Activated CD8-positive, alpha-beta memory T cell treated with anti-CD3 and anti-CD28 coated beads, Interleukin-2, amount 10 ng/mL, durations not matched to agents 7 days and 5 days (primary cell): ENCODE measurements around the gene RALGAPA1. TPM values are rescaled to one million over a fixed set of nuclear protein-coding genes. Genes with fewer than 3 reads are reported as not detected.
A peak's percentile ranks its signal among the peaks of the same experiment; 100 is the strongest.
"Not testable (repeated sequence)": the region's sequence is repeated elsewhere in the genome, so short reads cannot be mapped to it uniquely, and the experiment has no call there.

Experiments
- ATAC-seq: fragments of 150-1000 bp; cut with Tn5 transposase; one replicate; pipeline ENCODE4 v1.10.0; 2021; ENCODE audit warnings: moderate library complexity
- CTCF ChIA-PET: fragments of 350-600 bp; sonication (Branson Sonifier 250); formaldehyde crosslinking; loops from one replicate; lab custom pipeline; 2021; ENCODE audit warnings: antibody characterized with exemption; lab: Charles Lee
- DNase-seq: peaks from one replicate; pipeline ENCODE4 v3.0.0-alpha.2; 2020
- H3K27ac Mint-ChIP-seq: one replicate; pipeline ENCODE4 v1.8.0; 2021; ENCODE audit warnings: mild to moderate bottlenecking, mixed read lengths
- H3K27me3 Mint-ChIP-seq: one replicate; pipeline ENCODE4 v1.8.0; 2021; ENCODE audit warnings: mixed read lengths
- H3K36me3 Mint-ChIP-seq: one replicate; pipeline ENCODE4 v1.8.0; 2021; ENCODE audit warnings: mild to moderate bottlenecking, mixed read lengths
- H3K4me1 Mint-ChIP-seq: one replicate; pipeline ENCODE4 v1.8.0; 2021; ENCODE audit warnings: mixed read lengths
- H3K4me3 Mint-ChIP-seq: one replicate; pipeline ENCODE4 v1.8.0; 2021; ENCODE audit warnings: mild to moderate bottlenecking, moderate library complexity, mixed read lengths
- H3K9me3 Mint-ChIP-seq: one replicate; pipeline ENCODE4 v1.8.0; 2022; ENCODE audit warnings: low read depth, mixed read lengths
- total RNA-seq, 2 experiments: library from RNA; stranded (reverse); gene quantifications; one replicate each; pipeline ENCODE4 v1.2.3, GENCODE V29; 2021

The RALGAPA1 gene
- 10 to 100 TPM; 29.3 to 34.8 TPM for total RNA-seq

- peak within 1 kb of the TSS; percentile 95 for H3K4me3 Mint-ChIP-seq
- peak within 1 kb of the TSS; percentile 93 for H3K27ac Mint-ChIP-seq
- H3K27me3 Mint-ChIP-seq, H3K9me3 Mint-ChIP-seq, H3K36me3 Mint-ChIP-seq: not testable (repeated sequence)
- DNase-seq (peak; percentile 96), ATAC-seq (peak; percentile 97)
- CTCF ChIA-PET, result interaction anchor here (0.7 to 1.4 kb wide), 5 partner anchors 9 to 110 kb away, joined by 3 to 5 read pairs (median 3); no protein-coding TSS in a partner anchor
- H3K4me1 Mint-ChIP-seq, result peaks cover 25% of the 10 kb centered on the region
Measured at GRCh38 chr14:35808638-35809563, at the start of gene RALGAPA1. RALGAPA1 (minus strand) TSS chr14:35809295; CDS start chr14:35808835, 460 bp downstream.

GRCh38 chr14:35858521-35859209 lies 49.6 kb upstream of the RALGAPA1 start:
- peaks cover 2% of the 10 kb centered on the region for H3K4me1 Mint-ChIP-seq
- no peaks in the 10 kb centered on the region for H3K27me3 Mint-ChIP-seq
- CTCF ChIA-PET, result no interaction called here
- no peak for ATAC-seq
- no peaks in the 10 kb centered on the region for H3K9me3 Mint-ChIP-seq
- DNase-seq, result no peak
- no peak overlapping the region for H3K27ac Mint-ChIP-seq
- no peak overlapping the region for H3K4me3 Mint-ChIP-seq
- peaks cover 11% of the 10 kb centered on the region for H3K36me3 Mint-ChIP-seq

- Mint-ChIP-seq H3K4me3 (no peak overlapping the region), H3K4me1 (peaks cover 2% of the 10 kb centered on the region), H3K36me3 (peaks cover 22% of the 10 kb centered on the region), H3K9me3 (no peaks in the 10 kb centered on the region), H3K27me3 (no peaks in the 10 kb centered on the region), H3K27ac (no peak overlapping the region)
- CTCF ChIA-PET, result interaction anchor here (1.5 kb wide), 1 partner anchor 749 kb away, joined by 3 read pairs; no protein-coding TSS in a partner anchor
- DNase-seq (no peak), ATAC-seq (no peak)
Measured at GRCh38 chr14:35855876-35856481, 46.9 kb upstream of the RALGAPA1 start.

GRCh38 chr14:35854696-35855270 lies 45.7 kb upstream of the RALGAPA1 start:
- CTCF ChIA-PET, result interaction anchor here (1.5 kb wide), 2 partner anchors 214 to 750 kb away, joined by 3 read pairs; no protein-coding TSS in a partner anchor
- DNase-seq (no peak), ATAC-seq (no peak)
- no peaks in the 10 kb centered on the region for H3K27me3 Mint-ChIP-seq
- H3K4me1 Mint-ChIP-seq, result peaks cover 2% of the 10 kb centered on the region
- H3K9me3 Mint-ChIP-seq, result no peaks in the 10 kb centered on the region
- peaks cover 28% of the 10 kb centered on the region for H3K36me3 Mint-ChIP-seq
- no peak overlapping the region for H3K27ac Mint-ChIP-seq
- no peak overlapping the region for H3K4me3 Mint-ChIP-seq

GRCh38 chr14:35853225-35853624 lies 44.1 kb upstream of the RALGAPA1 start:
- no peak overlapping the region for H3K27ac Mint-ChIP-seq
- H3K27me3 Mint-ChIP-seq, result no peaks in the 10 kb centered on the region
- ATAC-seq (no peak), DNase-seq (no peak)
- H3K9me3 Mint-ChIP-seq, result no peaks in the 10 kb centered on the region
- H3K4me1 Mint-ChIP-seq, result peaks cover 2% of the 10 kb centered on the region
- no peak overlapping the region for H3K4me3 Mint-ChIP-seq
- H3K36me3 Mint-ChIP-seq, result peaks cover 32% of the 10 kb centered on the region
- CTCF ChIA-PET, result interaction anchor here (1.5 kb wide), 1 partner anchor 31 kb away, joined by 4 read pairs; no protein-coding TSS in a partner anchor

GRCh38 chr14:35851823-35852222 lies 42.7 kb upstream of the RALGAPA1 start:
- H3K9me3 Mint-ChIP-seq, result no peaks in the 10 kb centered on the region
- CTCF ChIA-PET, result interaction anchor here (0.7 kb wide), 1 partner anchor 328 kb away, joined by 3 read pairs; no protein-coding TSS in a partner anchor

GRCh38 chr14:35849122-35849521 lies 40.0 kb upstream of the RALGAPA1 start:
- Mint-ChIP-seq H3K9me3 (no peaks in the 10 kb centered on the region), H3K4me1 (peaks cover 7% of the 10 kb centered on the region), H3K4me3 (no peak overlapping the region), H3K27ac (no peak overlapping the region), H3K36me3 (peaks cover 51% of the 10 kb centered on the region), H3K27me3 (no peaks in the 10 kb centered on the region)
- ATAC-seq (no peak), DNase-seq (no peak)
- CTCF ChIA-PET, result no interaction called here

More at GRCh38 chr14:35851823-35852222, 42.7 kb upstream of the RALGAPA1 start:
- H3K27ac Mint-ChIP-seq, result no peak overlapping the region
- no peak overlapping the region for H3K4me3 Mint-ChIP-seq
- peaks cover 31% of the 10 kb centered on the region for H3K36me3 Mint-ChIP-seq
- DNase-seq (no peak), ATAC-seq (no peak)
- peaks cover 2% of the 10 kb centered on the region for H3K4me1 Mint-ChIP-seq
- H3K27me3 Mint-ChIP-seq, result no peaks in the 10 kb centered on the region

GRCh38 chr14:35847636-35848035 lies 38.5 kb upstream of the RALGAPA1 start:
- CTCF ChIA-PET, result no interaction called here
- ATAC-seq (no peak), DNase-seq (no peak)
- peaks cover 63% of the 10 kb centered on the region for H3K36me3 Mint-ChIP-seq
- no peak overlapping the region for H3K4me3 Mint-ChIP-seq
- H3K9me3 Mint-ChIP-seq, result peaks cover 3% of the 10 kb centered on the region
- peaks cover 7% of the 10 kb centered on the region for H3K4me1 Mint-ChIP-seq
- H3K27me3 Mint-ChIP-seq, result no peaks in the 10 kb centered on the region
- no peak overlapping the region for H3K27ac Mint-ChIP-seq

GRCh38 chr14:35844494-35844893 lies 35.4 kb upstream of the RALGAPA1 start:
- Mint-ChIP-seq H3K27ac (no peak overlapping the region), H3K4me1 (peaks cover 7% of the 10 kb centered on the region), H3K4me3 (no peak overlapping the region), H3K9me3 (peaks cover 20% of the 10 kb centered on the region), H3K36me3 (peaks cover 73% of the 10 kb centered on the region), H3K27me3 (no peaks in the 10 kb centered on the region)
- ATAC-seq (no peak), DNase-seq (no peak)
- CTCF ChIA-PET, result no interaction called here

GRCh38 chr14:35842245-35842644 lies 33.1 kb upstream of the RALGAPA1 start:
- H3K4me1 Mint-ChIP-seq, H3K27me3 Mint-ChIP-seq, H3K27ac Mint-ChIP-seq, DNase-seq, CTCF ChIA-PET, ATAC-seq, H3K4me3 Mint-ChIP-seq: not testable (repeated sequence)
- Mint-ChIP-seq H3K9me3 (peaks cover 20% of the 10 kb centered on the region), H3K36me3 (peaks cover 84% of the 10 kb centered on the region)

- H3K4me1 Mint-ChIP-seq, H3K27ac Mint-ChIP-seq, ATAC-seq, H3K27me3 Mint-ChIP-seq, DNase-seq, CTCF ChIA-PET, H3K4me3 Mint-ChIP-seq: not testable (repeated sequence)
- H3K36me3 Mint-ChIP-seq, result peaks cover 87% of the 10 kb centered on the region
- peaks cover 20% of the 10 kb centered on the region for H3K9me3 Mint-ChIP-seq
Measured at GRCh38 chr14:35841704-35842103, 32.6 kb upstream of the RALGAPA1 start.

- H3K9me3 Mint-ChIP-seq, result peaks cover 4% of the 10 kb centered on the region
- no peaks in the 10 kb centered on the region for H3K4me1 Mint-ChIP-seq
- H3K36me3 Mint-ChIP-seq, result peaks cover 42% of the 10 kb centered on the region
- no peaks in the 10 kb centered on the region for H3K27me3 Mint-ChIP-seq
- DNase-seq, result no peak
- no peak overlapping the region for H3K4me3 Mint-ChIP-seq
- ATAC-seq, result no peak
- CTCF ChIA-PET, result interaction anchor here (0.9 kb wide), 2 partner anchors 9 kb away, joined by 3 read pairs; partner anchors contain the start of gene BRMS1L
- H3K27ac Mint-ChIP-seq, result no peak overlapping the region
Measured at GRCh38 chr14:35835208-35835982, 26.3 kb upstream of the RALGAPA1 start.
